Stimulated activated naive CD4-positive, alpha-beta T cell treated with Interleukin-2 at 50 U/mL for 16 hours (primary cell): ENCODE measurements around the gene NHSL2.

Experiments
- DNase-seq: peaks from one replicate; lab custom pipeline; 2025; lab: John Stamatoyannopoulos, UW

Gene NHSL2

DNA sequence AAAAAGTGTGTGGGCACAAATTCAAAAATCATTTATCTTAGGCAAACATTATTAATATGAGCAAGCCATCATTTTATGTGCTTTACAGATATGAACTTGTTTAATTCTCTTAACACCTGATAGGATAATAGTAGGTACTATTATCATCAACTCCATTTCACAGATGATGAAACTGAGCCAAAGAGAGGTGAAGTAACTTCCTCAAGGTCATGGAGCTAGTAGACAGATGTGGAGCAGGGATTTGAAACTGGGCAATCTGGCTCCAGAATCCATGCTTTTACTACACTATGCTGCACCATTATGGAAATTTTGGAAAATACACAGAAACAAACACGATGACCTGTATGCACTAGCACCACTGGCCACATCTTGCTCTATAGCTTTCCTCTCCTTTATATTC, 269.9 kb downstream of the NHSL2 start:
- no peak for DNase-seq

DNA sequence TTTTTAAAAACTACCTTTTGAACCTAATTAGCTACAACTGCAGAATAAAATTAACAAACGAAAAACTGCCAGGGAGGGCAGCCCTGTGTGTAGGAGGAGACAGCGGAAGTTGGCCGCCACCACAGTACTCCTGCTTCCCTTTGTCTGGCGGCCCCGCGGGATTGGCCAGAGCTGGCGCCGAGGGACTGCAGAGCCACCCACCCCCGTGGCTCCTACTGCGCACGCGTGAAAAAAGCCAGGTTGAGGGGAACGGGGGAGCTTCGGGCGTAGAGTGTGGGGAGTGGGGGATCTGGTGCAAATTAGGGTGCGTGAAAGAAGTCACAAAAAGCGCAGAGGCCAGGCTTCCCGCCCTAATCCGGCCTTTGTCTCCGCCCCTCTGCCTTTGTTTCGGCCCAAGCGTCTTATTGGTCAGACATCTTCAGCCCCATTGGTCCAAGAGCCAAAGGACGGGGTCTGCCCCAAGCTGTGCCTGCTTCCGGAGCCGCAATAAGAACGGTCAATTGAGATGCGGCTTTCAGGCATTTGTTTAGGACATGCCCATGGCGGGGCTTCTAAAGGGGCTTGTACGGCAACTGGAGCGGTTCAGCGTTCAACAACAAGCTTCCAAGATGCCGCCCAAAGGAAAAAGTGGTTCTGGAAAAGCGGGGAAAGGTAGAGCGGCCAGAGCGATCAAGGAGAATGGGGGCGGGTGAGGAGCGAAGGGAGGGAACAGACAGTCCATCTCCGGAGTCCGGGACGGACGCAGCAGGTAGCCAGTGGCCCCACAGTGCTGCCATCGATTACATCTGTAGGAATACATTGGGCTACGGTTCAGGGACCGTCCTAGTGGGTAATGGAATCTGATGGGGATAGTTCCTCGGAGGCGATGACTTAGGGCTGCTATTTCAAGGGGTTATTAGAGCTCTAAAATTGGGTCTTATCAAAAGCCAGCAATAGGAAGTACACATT, 270.8 kb downstream of the NHSL2 start, which contains the start of gene PIN4:
Gene PIN4 (plus strand): TSS at position 580 of the 948 bp plus-strand sequence. CDS start 29 bp downstream, at position 609.
- DNase-seq = peak; percentile 85

DNA sequence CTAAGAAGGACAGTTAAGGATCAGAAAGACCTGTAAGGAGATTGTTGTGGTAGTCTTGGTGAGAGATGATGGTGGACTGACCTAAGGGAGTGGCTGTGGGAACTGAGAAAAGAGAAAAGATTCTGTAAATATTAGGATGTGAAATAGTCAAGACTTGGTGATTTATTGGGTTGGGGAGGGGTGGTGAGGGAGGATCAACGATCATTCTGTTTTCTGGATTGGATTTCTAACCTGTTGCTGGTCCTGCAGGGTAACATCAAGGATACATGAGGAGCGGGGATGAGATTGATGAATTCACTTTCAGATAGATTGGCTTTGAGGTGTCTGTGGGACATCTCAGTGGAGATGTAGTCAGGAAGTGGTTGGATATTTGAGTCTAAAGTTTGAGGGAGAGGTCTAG, 272.3 kb downstream of the NHSL2 start:
- no peak for DNase-seq

DNA sequence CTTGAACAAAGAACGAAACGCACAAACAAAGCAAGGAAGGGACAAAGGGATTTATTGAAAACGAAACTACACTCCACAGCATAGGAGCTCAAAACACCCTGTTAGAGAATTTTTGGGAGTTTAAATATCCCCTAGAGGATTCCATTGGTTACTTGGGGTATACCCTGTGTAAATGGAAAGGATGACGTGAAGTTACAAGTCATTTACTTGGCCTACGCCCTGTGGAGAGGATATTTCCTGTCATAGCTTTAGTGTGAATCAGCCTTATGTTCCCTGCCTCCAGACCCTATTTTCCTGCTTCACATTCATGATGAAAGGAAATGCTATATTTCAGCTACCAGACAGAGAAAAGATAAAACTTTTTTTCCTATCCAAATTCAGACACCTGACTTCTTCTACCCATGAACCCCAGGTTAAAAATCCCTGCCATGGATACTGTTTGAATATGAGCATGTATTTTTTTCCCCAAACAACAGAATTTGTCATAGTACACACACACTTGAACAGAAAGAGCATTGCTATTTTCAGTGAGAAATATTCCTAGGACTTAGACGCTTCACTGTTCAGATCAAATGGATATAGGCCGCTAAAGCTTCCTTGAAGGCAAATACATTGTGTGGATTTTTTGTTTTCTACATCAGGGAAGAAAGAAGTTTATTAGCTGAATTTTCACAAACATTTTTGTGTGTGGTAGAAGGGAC, 291.3 kb downstream of the NHSL2 start:
- no peak for DNase-seq
